Measurements from ENCODE around the gene BICRAL. TPM values are rescaled to one million over a fixed set of nuclear protein-coding genes. Genes with fewer than 3 reads are reported as not detected.
"Not testable (repeated sequence)": the region's sequence is repeated elsewhere in the genome, so short reads cannot be mapped to it uniquely, and the experiment has no call there.

Gene BICRAL, protein sequence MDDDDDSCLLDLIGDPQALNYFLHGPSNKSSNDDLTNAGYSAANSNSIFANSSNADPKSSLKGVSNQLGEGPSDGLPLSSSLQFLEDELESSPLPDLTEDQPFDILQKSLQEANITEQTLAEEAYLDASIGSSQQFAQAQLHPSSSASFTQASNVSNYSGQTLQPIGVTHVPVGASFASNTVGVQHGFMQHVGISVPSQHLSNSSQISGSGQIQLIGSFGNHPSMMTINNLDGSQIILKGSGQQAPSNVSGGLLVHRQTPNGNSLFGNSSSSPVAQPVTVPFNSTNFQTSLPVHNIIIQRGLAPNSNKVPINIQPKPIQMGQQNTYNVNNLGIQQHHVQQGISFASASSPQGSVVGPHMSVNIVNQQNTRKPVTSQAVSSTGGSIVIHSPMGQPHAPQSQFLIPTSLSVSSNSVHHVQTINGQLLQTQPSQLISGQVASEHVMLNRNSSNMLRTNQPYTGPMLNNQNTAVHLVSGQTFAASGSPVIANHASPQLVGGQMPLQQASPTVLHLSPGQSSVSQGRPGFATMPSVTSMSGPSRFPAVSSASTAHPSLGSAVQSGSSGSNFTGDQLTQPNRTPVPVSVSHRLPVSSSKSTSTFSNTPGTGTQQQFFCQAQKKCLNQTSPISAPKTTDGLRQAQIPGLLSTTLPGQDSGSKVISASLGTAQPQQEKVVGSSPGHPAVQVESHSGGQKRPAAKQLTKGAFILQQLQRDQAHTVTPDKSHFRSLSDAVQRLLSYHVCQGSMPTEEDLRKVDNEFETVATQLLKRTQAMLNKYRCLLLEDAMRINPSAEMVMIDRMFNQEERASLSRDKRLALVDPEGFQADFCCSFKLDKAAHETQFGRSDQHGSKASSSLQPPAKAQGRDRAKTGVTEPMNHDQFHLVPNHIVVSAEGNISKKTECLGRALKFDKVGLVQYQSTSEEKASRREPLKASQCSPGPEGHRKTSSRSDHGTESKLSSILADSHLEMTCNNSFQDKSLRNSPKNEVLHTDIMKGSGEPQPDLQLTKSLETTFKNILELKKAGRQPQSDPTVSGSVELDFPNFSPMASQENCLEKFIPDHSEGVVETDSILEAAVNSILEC
- 23.2 TPM for total RNA-seq

DNA sequence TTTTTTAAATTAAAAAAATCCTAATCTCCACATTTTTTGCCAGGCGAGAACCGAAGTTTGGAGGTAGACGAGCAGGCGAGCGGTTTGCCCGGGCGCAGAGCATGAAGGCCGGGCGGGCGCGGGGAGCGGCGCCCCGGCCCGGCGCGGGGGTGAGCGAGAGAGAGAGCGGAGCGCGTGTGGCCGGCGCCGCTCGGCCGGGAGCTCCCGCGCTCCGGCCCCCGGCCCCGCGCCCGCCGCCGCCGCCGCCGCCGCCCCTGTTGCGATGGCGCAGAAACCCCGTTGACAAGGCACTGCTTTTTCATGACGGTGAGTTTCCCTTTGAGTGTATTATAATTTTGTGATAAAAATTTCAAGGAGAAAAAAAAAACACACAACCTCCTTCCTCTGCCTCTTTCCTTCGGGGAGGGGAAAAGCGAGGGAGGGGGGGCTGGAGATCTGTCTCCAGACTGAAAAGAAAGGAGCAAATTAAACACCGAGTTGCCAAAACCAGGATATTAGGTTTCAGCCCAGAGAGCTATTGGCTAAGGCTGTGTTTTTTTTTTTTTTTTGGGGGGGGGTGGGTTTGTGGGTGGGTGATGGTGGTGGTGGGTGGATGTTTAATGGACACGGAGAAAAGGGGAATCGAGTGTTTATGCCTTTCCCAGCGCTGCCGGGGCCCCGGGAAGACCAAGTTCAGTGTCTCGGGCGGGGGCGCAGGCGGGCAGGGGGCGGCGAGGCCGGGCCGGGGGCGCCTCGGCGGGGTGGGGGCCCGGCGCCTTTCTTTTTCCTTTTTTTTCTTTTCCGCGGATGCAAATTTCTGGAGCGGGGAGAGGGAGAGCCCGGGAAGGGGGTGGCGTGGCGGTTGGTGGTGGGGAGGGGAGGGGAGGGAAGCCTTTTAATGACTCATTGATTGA lies at the start of gene BICRAL:
Gene BICRAL, plus strand, starts transcription at position 257 of the 893 bp plus-strand sequence. CDS start 39,971 bp downstream, outside the sequence.
- FAIRE-seq (no peak), DNase-seq (ENCODE audit: low spot score in 2 of 2) (peak; percentile 64 to 81)

DNA sequence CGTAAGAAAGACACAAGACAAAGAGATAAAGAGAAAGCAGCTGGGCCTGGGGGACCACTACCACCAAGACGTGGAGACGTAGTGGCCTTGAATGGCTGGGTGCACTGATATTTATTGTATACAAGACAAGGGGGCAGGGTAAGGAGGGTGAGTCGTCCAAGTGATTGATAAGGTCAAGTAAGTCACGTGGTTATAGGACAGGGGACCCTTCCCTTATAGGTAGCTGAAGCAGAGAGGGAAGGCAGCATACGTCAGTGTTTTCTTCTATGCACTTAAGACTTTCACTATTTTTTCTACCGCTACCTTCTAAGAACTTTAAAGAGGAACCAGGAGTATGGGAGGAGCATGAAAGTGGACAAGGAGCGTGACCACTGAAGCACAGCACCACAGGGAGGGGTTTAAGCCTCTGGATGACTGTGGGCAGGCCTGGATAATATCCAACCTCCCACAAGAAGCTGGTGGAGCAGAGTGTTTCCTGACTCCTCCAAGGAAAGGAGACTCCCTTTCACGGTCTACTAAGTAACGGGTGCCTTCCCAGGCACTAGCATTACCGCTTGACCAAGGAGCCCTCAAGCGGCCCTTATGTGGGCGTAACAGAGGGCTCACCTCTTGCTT lies 47.9 kb upstream of the BICRAL start:
- DNase-seq (ENCODE audit: low spot score in 2 of 2); FAIRE-seq: not testable (repeated sequence)

- FAIRE-seq (no peak), DNase-seq (ENCODE audit: low spot score in 2 of 2) (no peak)
These were observed 45.9 kb upstream of the BICRAL start for GRCh38 chr6:42735976-42736375.

DNA sequence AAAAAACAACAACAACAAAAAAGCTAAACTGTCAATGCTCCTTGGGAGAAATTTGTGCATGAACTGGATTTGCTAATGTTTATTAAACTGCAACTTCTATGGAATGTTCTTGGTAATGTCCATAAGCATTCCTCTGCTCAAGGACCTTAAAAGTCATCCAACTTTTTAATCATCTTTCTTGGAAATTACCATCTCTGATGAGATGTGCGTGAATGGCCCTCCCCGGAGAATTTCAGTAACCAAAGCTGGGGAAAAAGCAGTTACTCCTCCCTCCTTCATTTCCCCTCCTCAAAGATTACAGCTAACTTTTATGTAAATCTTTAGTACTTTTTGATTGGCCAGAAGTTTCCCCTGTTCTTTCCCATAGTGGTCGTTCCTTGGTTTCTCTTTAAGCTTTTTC lies 41.1 kb upstream of the BICRAL start:
- DNase-seq (ENCODE audit: low spot score in 2 of 2) (no peak), FAIRE-seq (no peak)

- no peak for FAIRE-seq
- DNase-seq (ENCODE audit: low spot score in 2 of 2), result no peak
These were observed 39.5 kb upstream of the BICRAL start for GRCh38 chr6:42742116-42742894.

GRCh38 chr6:42744351-42744893 lies 37.4 kb upstream of the BICRAL start:
- FAIRE-seq, result no peak
- no peak for DNase-seq (ENCODE audit: low spot score in 2 of 2)

DNA sequence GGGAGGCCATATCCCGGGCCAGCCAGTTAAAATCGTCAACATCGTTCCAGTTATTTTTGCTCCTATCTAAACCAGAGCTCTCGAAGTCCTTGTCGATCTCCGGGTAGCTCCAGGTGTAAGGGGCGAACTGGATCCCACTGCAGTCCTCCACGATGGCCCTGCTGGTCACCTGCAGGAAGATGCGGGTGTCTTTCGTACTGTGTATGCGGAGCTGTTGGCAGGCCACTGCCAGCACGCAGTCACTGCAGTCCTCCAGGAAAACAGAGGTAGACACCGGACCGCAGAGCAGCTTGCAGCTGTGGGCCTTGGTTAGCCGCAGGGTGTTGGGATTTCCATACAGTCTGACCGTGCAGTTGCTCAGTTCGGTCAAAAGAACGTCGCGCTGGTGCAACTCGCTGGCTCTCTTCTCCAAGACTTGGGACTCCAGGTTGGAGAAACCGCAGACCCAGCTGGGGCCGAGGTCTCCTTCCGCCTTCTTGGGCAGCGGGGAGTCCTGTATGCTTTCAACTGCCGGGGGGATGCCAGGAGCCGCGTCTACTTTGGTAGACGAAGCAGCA lies 36.7 kb upstream of the BICRAL start:
- FAIRE-seq (no peak), DNase-seq (ENCODE audit: low spot score in 2 of 2) (no peak)

- FAIRE-seq, result no peak
These were observed 36.0 kb upstream of the BICRAL start, which contains the start of gene TBCC for GRCh38 chr6:42745640-42746462. Gene TBCC (minus strand): TSS chr6:42746103. CDS start chr6:42746073, 30 bp downstream.

GRCh38 chr6:42746463-42747391 lies 35.1 kb upstream of the BICRAL start:
- FAIRE-seq, result no peak
- DNase-seq (ENCODE audit: low spot score in 2 of 2), result peak; percentile 71 to 73

More at GRCh38 chr6:42745640-42746462, 36.0 kb upstream of the BICRAL start, which contains the start of gene TBCC:
- peak; percentile 98 to 99 for DNase-seq (ENCODE audit: low spot score in 2 of 2)

DNA sequence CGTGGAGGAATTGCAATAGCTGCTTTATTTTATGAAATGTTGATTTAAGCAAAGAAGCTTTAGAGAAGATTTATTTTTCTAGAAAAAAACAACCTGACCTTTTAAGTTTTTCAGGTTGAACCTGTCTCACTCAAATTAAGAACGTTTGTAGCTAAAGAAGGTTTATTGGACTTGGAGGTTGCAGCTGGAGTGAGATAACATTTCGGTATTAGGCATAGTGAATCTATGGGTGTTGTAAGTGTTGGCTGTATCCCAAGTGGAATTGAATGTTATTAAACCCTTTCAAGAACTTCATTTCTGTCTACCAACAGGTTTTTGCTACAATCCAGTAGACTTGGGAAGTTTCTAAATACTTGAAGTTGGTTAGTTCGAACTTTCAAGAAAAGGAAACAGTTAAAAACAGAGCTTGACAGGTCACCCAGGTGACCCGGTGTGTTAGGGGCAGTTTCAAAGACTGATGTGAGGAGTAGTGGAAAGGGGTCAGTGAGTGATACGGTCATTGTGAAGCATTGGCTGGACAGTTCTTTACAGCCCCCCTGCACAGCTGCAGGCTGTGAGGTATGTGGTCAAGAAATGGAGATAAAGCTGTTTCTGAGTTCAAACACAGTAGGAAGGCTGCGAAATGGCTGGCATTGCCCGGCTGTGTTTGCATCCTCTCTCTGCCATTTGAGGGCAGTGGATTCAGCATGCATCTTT lies 33.5 kb upstream of the BICRAL start:
- FAIRE-seq (no peak), DNase-seq (ENCODE audit: low spot score in 2 of 2) (no peak)

DNA sequence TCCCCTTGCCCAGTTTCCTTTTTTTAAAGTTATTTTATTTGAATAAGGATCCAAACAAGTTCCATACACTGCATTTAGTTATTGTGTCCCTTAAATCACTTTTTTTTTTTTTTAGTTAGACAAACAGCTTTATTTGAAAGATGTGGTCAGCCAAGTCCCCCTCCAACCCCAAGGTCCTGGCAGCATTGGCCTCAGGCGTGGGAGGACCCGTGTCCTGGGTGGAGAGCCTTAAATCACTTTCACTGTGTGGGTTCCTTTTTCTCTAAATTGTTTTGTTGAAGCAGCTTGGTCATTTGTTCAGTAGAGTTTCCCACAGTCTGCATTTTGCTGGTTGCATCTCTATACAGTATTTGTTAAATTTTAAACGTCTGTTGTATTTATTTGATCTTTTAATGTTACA lies 30.8 kb upstream of the BICRAL start:
- no peak for DNase-seq (ENCODE audit: low spot score in 2 of 2)
- no peak for FAIRE-seq

DNA sequence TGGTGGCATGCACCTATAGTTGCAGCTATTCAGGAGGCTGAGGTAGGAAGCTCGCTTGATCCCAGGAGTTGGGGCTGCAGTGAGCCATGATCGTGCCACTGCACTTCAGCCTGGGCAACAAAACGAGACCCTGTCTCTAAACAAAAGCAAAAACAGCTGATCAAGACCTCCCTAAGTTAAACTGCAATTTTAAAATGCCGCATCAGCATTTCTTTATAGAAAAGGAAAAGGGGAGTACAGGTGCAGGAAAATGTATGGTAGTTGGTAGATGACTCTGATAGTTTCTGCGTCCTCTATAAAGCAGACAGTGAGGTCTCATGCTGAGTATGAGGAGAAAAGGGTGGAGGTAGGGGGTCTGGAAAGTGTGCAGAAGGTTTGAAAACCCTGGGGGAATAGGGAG lies 27.1 kb upstream of the BICRAL start:
- no peak for FAIRE-seq
- no peak for DNase-seq (ENCODE audit: low spot score in 2 of 2)

GRCh38 chr6:42756722-42757121 lies 25.1 kb upstream of the BICRAL start:
- FAIRE-seq (no peak), DNase-seq (ENCODE audit: low spot score in 2 of 2) (no peak)

DNA sequence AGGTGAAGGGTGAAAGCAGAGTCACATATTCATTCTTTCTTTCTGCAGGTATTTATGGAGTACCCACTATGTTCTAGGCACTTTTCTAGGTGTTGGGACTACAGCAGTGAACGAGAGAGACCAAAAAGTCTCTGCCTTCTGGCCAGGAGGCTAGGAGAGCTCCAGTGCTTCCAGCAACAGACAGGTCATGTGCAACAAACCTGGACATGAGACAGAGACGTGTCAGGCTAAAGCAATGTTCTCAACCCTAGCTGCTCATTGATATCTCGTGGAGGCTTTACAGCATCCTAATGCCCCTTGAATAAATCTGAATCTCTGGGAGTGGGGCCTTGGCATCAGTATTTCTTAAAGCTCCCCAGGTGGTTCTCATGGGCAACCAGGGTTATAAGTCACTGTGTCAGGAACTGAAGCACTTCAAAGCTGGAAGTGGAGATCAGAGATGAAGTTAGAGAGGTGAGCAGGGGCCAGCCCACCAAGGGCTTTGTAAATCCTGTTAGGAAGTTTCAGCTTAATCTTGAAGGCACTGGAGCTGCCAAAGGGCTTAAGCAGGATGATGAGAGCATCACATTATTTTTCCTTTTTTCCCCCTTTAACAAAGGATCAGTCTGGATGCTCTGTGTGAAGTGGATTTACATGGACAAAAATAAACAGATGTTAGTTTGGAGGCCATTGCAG lies 23.0 kb upstream of the BICRAL start:
- DNase-seq (ENCODE audit: low spot score in 2 of 2) (no peak), FAIRE-seq (no peak)

Measured in frontal cortex (tissue), 4 donors.